ENCODE measurements around the gene WDR7. TPM values are rescaled to one million over a fixed set of nuclear protein-coding genes. Genes with fewer than 3 reads are reported as not detected.

Gene WDR7
- total and polyA plus RNA-seq, 12 donors = 3.6 to 64.6 (median 24.2) TPM

GRCh38 chr18:57026316-57026715 lies 375.2 kb downstream of the WDR7 start:
- Histone ChIP-seq H3K36me3 (replicated peaks in 1 of 2) (peaks cover 0 to 7% of the 10 kb centered on the region in 2 donors), H3K4me3 (no peak overlapping the region), H3K27me3 (no peaks in the 10 kb centered on the region), H3K27ac (no peak overlapping the region), H3K4me1 (replicated peaks in 1 of 2) (no peaks in the 10 kb centered on the region), H3K9me3 (replicated peaks in 1 of 3) (no peaks in the 10 kb centered on the region)
- WGBS, 4 donors = 96 to 97% (median 96%) methylated on average over 2 of the region's 2 CpGs
- TF ChIP-seq POLR2A (IDR thresholded peaks at IDR 0.05) (no peak), CTCF (IDR thresholded peaks at IDR 0.05) (no peak)
- DNase-seq = no peak
- intact Hi-C loops (cut with DNase I) = no loop called here

GRCh38 chr18:57027190-57027708 lies 376.1 kb downstream of the WDR7 start:
- WGBS, 4 donors = 87 to 96% (median 92%) methylated on average over 13 to 15 of the region's 15 CpGs

GRCh38 chr18:57029761-57030160 lies 378.6 kb downstream of the WDR7 start:
- DNase-seq = no peak
- 94 to 97% (median 96%) methylated on average over 5 of the region's 5 CpGs for WGBS, 4 donors
- Histone ChIP-seq H3K27ac (no peak overlapping the region), H3K4me3 (no peak overlapping the region), H3K36me3 (replicated peaks in 1 of 2) (peaks cover 0 to 7% of the 10 kb centered on the region in 2 donors), H3K27me3 (no peaks in the 10 kb centered on the region), H3K4me1 (replicated peaks in 1 of 2) (no peaks in the 10 kb centered on the region), H3K9me3 (replicated peaks in 1 of 3) (no peaks in the 10 kb centered on the region)
- TF ChIP-seq CTCF (IDR thresholded peaks at IDR 0.05) = no peak
- no peak for TF ChIP-seq POLR2A (IDR thresholded peaks at IDR 0.05)
- intact Hi-C loops (cut with DNase I) = no loop called here

More at GRCh38 chr18:57027190-57027708, 376.1 kb downstream of the WDR7 start:
- DNase-seq = no peak
- H3K9me3 ChIP-seq (replicated peaks in 1 of 3) = no peaks in the 10 kb centered on the region
- TF ChIP-seq POLR2A (IDR thresholded peaks at IDR 0.05) = no peak
- no peak for TF ChIP-seq CTCF (IDR thresholded peaks at IDR 0.05)
- H3K4me3 ChIP-seq = no peak overlapping the region
- no peaks in the 10 kb centered on the region for H3K4me1 ChIP-seq (replicated peaks in 1 of 2)
- peaks cover 0 to 7% of the 10 kb centered on the region in 2 donors for H3K36me3 ChIP-seq (replicated peaks in 1 of 2)
- H3K27me3 ChIP-seq = no peaks in the 10 kb centered on the region
- intact Hi-C loops (cut with DNase I) = no loop called here
- no peak overlapping the region for H3K27ac ChIP-seq

- no peak overlapping the region for H3K27ac ChIP-seq
- no peak for DNase-seq
- TF ChIP-seq POLR2A (IDR thresholded peaks at IDR 0.05) = no peak
- TF ChIP-seq CTCF (IDR thresholded peaks at IDR 0.05) = no peak
- no peaks in the 10 kb centered on the region for H3K9me3 ChIP-seq (replicated peaks in 1 of 3)
- WGBS, 4 donors = 89 to 93% (median 92%) methylated on average over 5 of the region's 5 CpGs
- no peaks in the 10 kb centered on the region for H3K4me1 ChIP-seq (replicated peaks in 1 of 2)
- intact Hi-C loops (cut with DNase I) = no loop called here
- no peaks in the 10 kb centered on the region for H3K27me3 ChIP-seq
- peaks cover 0 to 7% of the 10 kb centered on the region in 2 donors for H3K36me3 ChIP-seq (replicated peaks in 1 of 2)
- no peak overlapping the region for H3K4me3 ChIP-seq
Observed at GRCh38 chr18:57030417-57030816, 379.3 kb downstream of the WDR7 start.
